Measurements from ENCODE around the gene TNPO3. TPM values are rescaled to one million over a fixed set of nuclear protein-coding genes. Genes with fewer than 3 reads are reported as not detected.
"Not testable (repeated sequence)": the region's sequence is repeated elsewhere in the genome, so short reads cannot be mapped to it uniquely, and the experiment has no call there.

Gene TNPO3
- polyA plus RNA-seq, 1 of the 3 experiments (the other 2 are of a cell fraction), result 27.8 TPM

- TF ChIP-seq PBX3 (IDR thresholded peaks at IDR 0.05), result no peak
- TF ChIP-seq RXRA (IDR thresholded peaks at IDR 0.05; ENCODE audit: borderline replicate concordance, low read depth), result no peak
- no peak for TF ChIP-seq ELF1 (IDR thresholded peaks at IDR 0.05)
- TF ChIP-seq MXI1 (IDR thresholded peaks at IDR 0.05; ENCODE audit: low read depth, low read length), result no peak
- no peak for TF ChIP-seq GABPA (IDR thresholded peaks at IDR 0.05; ENCODE audit: low read depth)
Observed at GRCh38 chr7:128997181-128997580, 57.7 kb downstream of the TNPO3 start (continued).

DNA sequence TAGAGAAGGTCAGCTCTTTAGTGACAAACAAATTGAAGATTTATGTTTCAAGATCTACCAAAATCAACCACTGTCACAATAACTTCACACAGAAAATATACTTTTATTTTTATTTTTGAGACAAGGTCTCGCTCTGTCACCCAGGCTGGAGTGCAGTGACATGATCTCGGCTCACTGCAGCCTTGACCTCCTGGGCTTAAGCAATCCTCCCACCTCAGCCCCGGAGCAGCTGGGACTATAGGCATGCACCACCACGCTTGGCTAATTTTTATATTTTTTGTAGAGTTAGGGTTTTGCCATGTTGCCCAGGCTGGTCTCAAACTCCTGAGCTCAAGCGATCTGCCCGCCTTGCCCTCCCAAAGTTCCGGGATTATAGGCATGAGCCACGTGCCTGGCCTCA lies 60.4 kb downstream of the TNPO3 start:
- H3K27ac ChIP-seq (ENCODE audit: low read depth in 2 of 2, low read length in 1 of 2); H3K4me1 ChIP-seq (ENCODE audit: control insufficient read depth in 1 of 2, insufficient read depth in 2 of 2, low read depth in 1 of 2, low read length in 1 of 2); H4K20me1 ChIP-seq (ENCODE audit: insufficient read depth); H3K4me3 ChIP-seq (ENCODE audit: low read depth in 2 of 2, low read length in 1 of 2); H3F3A ChIP-seq (replicated peaks; ENCODE audit: insufficient read depth); H3K79me2 ChIP-seq (ENCODE audit: insufficient read depth); H3K9me3 ChIP-seq; H3K4me2 ChIP-seq; DNase-seq; POLR2A ChIA-PET; H3K27me3 ChIP-seq (ENCODE audit: insufficient read depth); H3K9ac ChIP-seq; H2AFZ ChIP-seq (ENCODE audit: low read depth); H3K9me2 ChIP-seq: not testable (repeated sequence)
- CTCF ChIA-PET, result interaction anchor here (1.1 to 3.6 kb wide), 5 partner anchors 9 to 533 kb away, joined by 3 to 12 read pairs (median 3); no protein-coding TSS in a partner anchor
- 97% methylated on average over 8 of the region's 8 CpGs for WGBS (ENCODE audit: low lambda C conversion rate)
- peaks cover 62 to 81% of the 10 kb centered on the region in 2 experiments for H3K36me3 ChIP-seq (replicated peaks in 1 of 2; ENCODE audit: control insufficient read depth in 1 of 2, insufficient read depth in 2 of 2, low read length in 1 of 2)

DNA sequence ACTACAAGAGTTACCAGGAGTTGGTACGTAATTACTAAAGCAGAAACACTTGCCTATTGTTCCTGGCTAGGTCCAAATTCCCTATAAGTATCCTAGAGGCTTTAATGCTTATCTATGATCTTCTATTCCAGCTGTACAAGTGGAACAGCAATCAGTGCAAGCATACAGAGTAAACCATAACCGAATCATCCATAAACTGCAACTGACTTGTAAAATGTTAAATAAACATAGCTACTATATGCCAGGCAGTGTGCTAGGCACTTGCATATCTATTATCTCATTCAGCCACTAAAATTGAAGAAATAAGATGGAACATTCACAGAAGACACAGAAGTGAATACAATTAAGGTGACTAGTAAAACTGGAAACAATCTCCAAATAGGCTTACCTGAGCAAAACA lies 61.5 kb downstream of the TNPO3 start:
- Histone ChIP-seq H2AFZ (ENCODE audit: low read depth) (no peak overlapping the region), H3K36me3 (replicated peaks in 1 of 2; ENCODE audit: control insufficient read depth in 1 of 2, insufficient read depth in 2 of 2, low read length in 1 of 2) (peaks cover 66 to 85% of the 10 kb centered on the region in 2 experiments), H3K79me2 (ENCODE audit: insufficient read depth) (0 out of 2 replicates have a peak, but pooled peaks cover 4% of the 10 kb centered on the region), H3K4me1 (ENCODE audit: control insufficient read depth in 1 of 2, insufficient read depth in 2 of 2, low read depth in 1 of 2, low read length in 1 of 2) (peaks cover 0 to 2% of the 10 kb centered on the region in 2 experiments; a peak in 2 of 4 replicates), H3F3A (replicated peaks; ENCODE audit: insufficient read depth) (peaks cover 8% of the 10 kb centered on the region), H3K27ac (ENCODE audit: low read depth in 2 of 2, low read length in 1 of 2) (no peak overlapping the region), H3K9me3 (no peaks in the 10 kb centered on the region), H3K4me2 (no peak overlapping the region), H3K27me3 (ENCODE audit: insufficient read depth) (no peaks in the 10 kb centered on the region), H4K20me1 (ENCODE audit: insufficient read depth) (no peaks in the 10 kb centered on the region), H3K9ac (no peak overlapping the region), H3K4me3 (ENCODE audit: low read depth in 2 of 2, low read length in 1 of 2) (no peak overlapping the region), H3K9me2 (no peaks in the 10 kb centered on the region)
- CTCF ChIA-PET, result interaction anchor here (1.1 to 3.6 kb wide), 4 partner anchors 10 to 532 kb away, joined by 3 to 12 read pairs (median 4); no protein-coding TSS in a partner anchor
- peak; percentile 16 for DNase-seq
- TF ChIP-seq, protein P1, sequence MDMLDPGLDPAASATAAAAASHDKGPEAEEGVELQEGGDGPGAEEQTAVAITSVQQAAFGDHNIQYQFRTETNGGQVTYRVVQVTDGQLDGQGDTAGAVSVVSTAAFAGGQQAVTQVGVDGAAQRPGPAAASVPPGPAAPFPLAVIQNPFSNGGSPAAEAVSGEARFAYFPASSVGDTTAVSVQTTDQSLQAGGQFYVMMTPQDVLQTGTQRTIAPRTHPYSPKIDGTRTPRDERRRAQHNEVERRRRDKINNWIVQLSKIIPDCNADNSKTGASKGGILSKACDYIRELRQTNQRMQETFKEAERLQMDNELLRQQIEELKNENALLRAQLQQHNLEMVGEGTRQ (IDR thresholded peaks at IDR 0.05; ENCODE audit: borderline replicate concordance, low read depth, low read length), result no peak
- no peak for TF ChIP-seq SMC3 (IDR thresholded peaks at IDR 0.05; ENCODE audit: low read depth, low read length)
- no peak for TF ChIP-seq RXRA (IDR thresholded peaks at IDR 0.05; ENCODE audit: borderline replicate concordance, low read depth)
- no peak for TF ChIP-seq MEF2A (IDR thresholded peaks at IDR 0.05; ENCODE audit: borderline replicate concordance, low read depth)
- TF ChIP-seq MXI1 (IDR thresholded peaks at IDR 0.05; ENCODE audit: low read depth, low read length), result no peak
- no peak for TF ChIP-seq CTCF (IDR thresholded peaks at IDR 0.05)
- TF ChIP-seq RCOR1 (IDR thresholded peaks at IDR 0.05; ENCODE audit: low read length), result no peak
- TF ChIP-seq GABPA (IDR thresholded peaks at IDR 0.05; ENCODE audit: low read depth), result no peak
- POLR2A ChIA-PET, result interaction anchor here (0.6 kb wide), 1 partner anchor 13 kb away, joined by 3 read pairs; no protein-coding TSS in a partner anchor
- 76% methylated on average over 2 of the region's 2 CpGs for WGBS (ENCODE audit: low lambda C conversion rate)

Measured in SK-N-SH (cell line).